Endothelial cell (in vitro differentiated cells): ENCODE measurements around the gene PLCB2. TPM values are rescaled to one million over a fixed set of nuclear protein-coding genes. Genes with fewer than 3 reads are reported as not detected.

ENCODE experiments used
- DNase-seq: peaks from one replicate; pipeline ENCODE4 v3.0.0; 2021; ENCODE audit warnings: low spot score
- H3K27ac Mint-ChIP-seq: one replicate; pipeline ENCODE4 v1.8.0; 2021; ENCODE audit warnings: mixed read lengths, inconsistent platforms; ENCODE audit not compliant: unreplicated experiment
- H3K27me3 Mint-ChIP-seq: one replicate; pipeline ENCODE4 v1.8.0; 2021; ENCODE audit warnings: mild to moderate bottlenecking, moderate library complexity, mixed read lengths, inconsistent platforms; ENCODE audit not compliant: unreplicated experiment
- H3K36me3 Mint-ChIP-seq: one replicate; pipeline ENCODE4 v1.8.0; 2021; ENCODE audit warnings: mild to moderate bottlenecking, low read depth, mixed read lengths, inconsistent platforms; ENCODE audit not compliant: unreplicated experiment
- H3K4me1 Mint-ChIP-seq: one replicate; pipeline ENCODE4 v1.8.0; 2021; ENCODE audit warnings: mild to moderate bottlenecking, mixed read lengths, inconsistent platforms; ENCODE audit not compliant: unreplicated experiment
- H3K4me3 Mint-ChIP-seq: one replicate; pipeline ENCODE4 v1.8.0; 2021; ENCODE audit warnings: mild to moderate bottlenecking, mixed read lengths, inconsistent platforms; ENCODE audit not compliant: unreplicated experiment
- H3K9me3 Mint-ChIP-seq: one replicate; pipeline ENCODE4 v1.8.0; 2021; ENCODE audit warnings: mixed read lengths, inconsistent platforms; ENCODE audit not compliant: unreplicated experiment
- total RNA-seq: library from RNA; stranded (reverse); fragmentation: NEBNext Ultra II Directional; extraction: Animal tissue kit (Norgen Biotek cat#: 25700); gene quantifications from one replicate; pipeline ENCODE4 v1.2.1, GENCODE V29; 2021; ENCODE audit not compliant: unreplicated experiment
- TF ChIP-seq, protein P1 (sequence below): fragments of 200-600 bp; sonication (generic); IDR thresholded peaks from one replicate; pipeline ENCODE4 v1.5.0; 2021; ENCODE audit warnings: antibody characterized with exemption; ENCODE audit not compliant: unreplicated experiment

The PLCB2 gene
- total RNA-seq, 1 donor from 2014 or later: 71.3 TPM

DNA sequence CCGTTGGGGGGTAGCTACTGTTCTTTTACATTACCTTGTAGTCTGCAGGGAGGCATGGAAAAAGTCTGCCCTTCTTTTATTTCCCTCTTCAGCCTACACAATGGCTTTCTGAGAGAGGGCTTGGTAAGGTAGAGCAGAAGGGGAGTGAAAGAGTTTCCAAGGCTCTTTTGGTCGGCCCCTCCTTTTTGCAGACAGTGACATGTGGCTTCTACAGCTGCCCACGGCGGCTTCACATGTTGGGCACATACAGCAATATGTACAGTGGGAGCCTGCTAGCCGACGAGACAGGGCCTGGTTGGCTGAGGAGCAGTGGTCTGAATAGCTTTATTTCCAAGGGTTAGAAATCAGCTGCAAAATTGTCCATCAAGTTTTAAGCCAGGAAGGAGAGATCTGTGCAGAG, 19.7 kb upstream of the PLCB2 start:
- TF ChIP-seq, protein P1, sequence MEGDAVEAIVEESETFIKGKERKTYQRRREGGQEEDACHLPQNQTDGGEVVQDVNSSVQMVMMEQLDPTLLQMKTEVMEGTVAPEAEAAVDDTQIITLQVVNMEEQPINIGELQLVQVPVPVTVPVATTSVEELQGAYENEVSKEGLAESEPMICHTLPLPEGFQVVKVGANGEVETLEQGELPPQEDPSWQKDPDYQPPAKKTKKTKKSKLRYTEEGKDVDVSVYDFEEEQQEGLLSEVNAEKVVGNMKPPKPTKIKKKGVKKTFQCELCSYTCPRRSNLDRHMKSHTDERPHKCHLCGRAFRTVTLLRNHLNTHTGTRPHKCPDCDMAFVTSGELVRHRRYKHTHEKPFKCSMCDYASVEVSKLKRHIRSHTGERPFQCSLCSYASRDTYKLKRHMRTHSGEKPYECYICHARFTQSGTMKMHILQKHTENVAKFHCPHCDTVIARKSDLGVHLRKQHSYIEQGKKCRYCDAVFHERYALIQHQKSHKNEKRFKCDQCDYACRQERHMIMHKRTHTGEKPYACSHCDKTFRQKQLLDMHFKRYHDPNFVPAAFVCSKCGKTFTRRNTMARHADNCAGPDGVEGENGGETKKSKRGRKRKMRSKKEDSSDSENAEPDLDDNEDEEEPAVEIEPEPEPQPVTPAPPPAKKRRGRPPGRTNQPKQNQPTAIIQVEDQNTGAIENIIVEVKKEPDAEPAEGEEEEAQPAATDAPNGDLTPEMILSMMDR: no peak
- no peak for DNase-seq
- Mint-ChIP-seq H3K36me3 (no peaks in the 10 kb centered on the region), H3K4me1 (peaks cover 57% of the 10 kb centered on the region), H3K9me3 (no peaks in the 10 kb centered on the region), H3K27me3 (peaks cover 4% of the 10 kb centered on the region), H3K4me3 (no peak overlapping the region), H3K27ac (no peak overlapping the region)

DNA sequence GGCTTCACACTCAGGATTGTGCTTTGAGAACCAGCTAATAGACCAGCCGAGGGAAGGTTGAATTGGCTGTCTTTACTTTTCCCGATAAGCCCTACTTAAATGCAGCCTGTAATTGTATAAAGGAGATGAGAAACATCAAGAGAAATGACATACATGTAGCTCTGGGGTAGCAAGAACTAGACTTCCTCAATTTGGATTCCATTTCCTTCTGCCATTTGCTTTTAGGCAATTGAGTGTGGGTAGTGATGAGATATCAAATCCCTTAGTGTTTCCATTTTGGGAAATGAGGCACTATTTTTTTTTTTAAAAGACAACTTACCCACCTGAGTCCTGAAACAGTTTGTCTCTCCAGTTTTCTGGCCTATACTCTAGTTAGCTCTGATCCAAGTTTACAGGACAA, 18.0 kb upstream of the PLCB2 start:
- Mint-ChIP-seq H3K4me3 (no peak overlapping the region), H3K27ac (no peak overlapping the region), H3K27me3 (peaks cover 16% of the 10 kb centered on the region), H3K36me3 (no peaks in the 10 kb centered on the region), H3K9me3 (no peaks in the 10 kb centered on the region), H3K4me1 (peaks cover 60% of the 10 kb centered on the region)
- no peak for DNase-seq
- TF ChIP-seq, protein P1: no peak

DNA sequence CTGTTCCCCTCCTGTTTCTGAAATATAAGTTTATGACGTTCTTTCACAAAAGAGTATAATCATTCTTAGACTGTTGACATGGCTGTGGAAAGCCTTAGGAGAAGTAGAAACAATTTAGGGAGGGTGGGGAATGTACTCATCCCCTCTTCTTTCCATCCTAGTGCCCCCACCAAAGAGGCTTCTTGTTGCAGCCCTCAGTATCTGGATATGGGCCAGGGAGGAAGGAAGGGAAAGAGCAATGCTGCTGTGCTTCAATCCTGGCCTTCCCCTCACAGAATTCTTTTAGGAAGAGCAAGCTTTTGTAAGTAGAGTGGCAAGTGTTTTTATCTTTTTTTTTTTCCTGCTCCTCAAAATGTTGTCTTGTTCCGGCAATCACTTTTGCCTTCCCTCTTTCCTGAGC, 17.5 kb upstream of the PLCB2 start:
- Mint-ChIP-seq H3K36me3 (no peaks in the 10 kb centered on the region), H3K4me1 (peaks cover 55% of the 10 kb centered on the region), H3K27me3 (peaks cover 16% of the 10 kb centered on the region), H3K9me3 (no peaks in the 10 kb centered on the region), H3K4me3 (peak overlapping the region; percentile 88), H3K27ac (peak overlapping the region; percentile 70)
- TF ChIP-seq, protein P1: no peak
- no peak for DNase-seq

DNA sequence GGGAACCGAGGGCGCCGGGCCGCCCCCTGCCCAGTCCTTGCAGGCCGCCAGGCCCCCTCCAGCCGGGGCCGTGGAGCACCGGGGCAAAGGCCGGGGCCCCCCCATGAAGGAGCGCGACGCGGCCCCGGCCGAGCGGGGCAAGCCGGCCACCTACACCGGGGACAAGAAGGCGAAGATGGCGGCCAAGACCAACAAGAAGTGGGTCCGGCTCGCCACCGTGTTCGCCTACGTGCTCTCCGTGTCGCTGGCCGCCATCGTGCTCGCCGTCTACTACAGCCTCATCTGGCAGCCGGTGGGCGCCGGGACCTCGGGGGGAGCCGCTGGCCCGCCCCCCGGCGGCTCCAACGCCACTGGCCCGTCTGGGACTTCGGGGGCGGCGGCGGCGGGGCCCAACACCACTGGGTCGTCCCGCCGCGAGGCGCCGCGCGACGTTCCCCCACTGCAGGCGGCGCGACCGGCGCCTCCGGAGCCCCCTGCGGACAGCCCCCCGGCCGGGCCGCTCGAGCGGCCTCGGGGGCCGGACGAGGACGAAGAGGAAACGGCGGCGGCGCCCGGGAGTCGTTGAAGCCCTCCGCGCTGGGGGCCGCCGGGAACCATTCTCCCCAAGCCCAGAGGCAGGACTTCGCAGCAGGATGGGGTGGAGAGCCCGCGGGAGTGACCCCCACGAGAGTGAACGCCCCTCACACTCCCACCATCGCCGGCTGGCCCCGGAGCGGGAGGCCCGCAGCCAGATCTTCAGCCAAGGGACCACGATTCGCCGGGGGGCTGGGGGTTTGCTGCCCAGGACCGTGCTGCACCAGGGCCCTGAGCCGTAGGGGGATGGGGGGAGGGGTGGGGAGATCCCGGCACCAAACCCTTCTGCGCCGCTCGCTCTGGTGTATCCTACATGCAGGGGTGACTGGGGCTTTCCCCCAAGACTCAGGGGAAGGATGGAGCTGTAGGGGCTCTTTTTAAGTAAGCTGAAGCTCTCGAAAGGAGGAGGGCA, 16.5 kb upstream of the PLCB2 start:
- Mint-ChIP-seq H3K4me1 (peaks cover 48% of the 10 kb centered on the region), H3K36me3 (no peaks in the 10 kb centered on the region), H3K27ac (no peak overlapping the region), H3K4me3 (peak overlapping the region; percentile 88), H3K9me3 (no peaks in the 10 kb centered on the region), H3K27me3 (peaks cover 18% of the 10 kb centered on the region)
- TF ChIP-seq, protein P1: no peak
- no peak for DNase-seq
